ENCODE results near the gene SPTSSB. TPM values are rescaled to one million over a fixed set of nuclear protein-coding genes. Genes with fewer than 3 reads are reported as not detected.

Gene SPTSSB
- total RNA-seq, 1 donor from 2014 or later: 3.9 TPM

- no peaks in the 10 kb centered on the region for H3K36me3 ChIP-seq (ENCODE audit: control insufficient read depth, insufficient read depth, low read length)
- no peak for TF ChIP-seq CTCF (IDR thresholded peaks at IDR 0.05; ENCODE audit: insufficient read depth, low read length, severe bottlenecking)
- peak; percentile 80 for DNase-seq (ENCODE audit: low read depth)
- no peak for FAIRE-seq
- no peaks in the 10 kb centered on the region for H3K27me3 ChIP-seq (ENCODE audit: control insufficient read depth, insufficient read depth, low read length)
- H3K4me3 ChIP-seq (ENCODE audit: low read depth, low read length): no peak overlapping the region
These were observed 20.0 kb downstream of the SPTSSB start for GRCh38 chr3:161351330-161351729.

GRCh38 chr3:161350916-161351315 lies 20.4 kb downstream of the SPTSSB start:
- no peaks in the 10 kb centered on the region for H3K27me3 ChIP-seq (ENCODE audit: control insufficient read depth, insufficient read depth, low read length)
- no peak for TF ChIP-seq CTCF (IDR thresholded peaks at IDR 0.05; ENCODE audit: insufficient read depth, low read length, severe bottlenecking)
- H3K4me3 ChIP-seq (ENCODE audit: low read depth, low read length): no peak overlapping the region
- no peak for DNase-seq (ENCODE audit: low read depth)
- H3K36me3 ChIP-seq (ENCODE audit: control insufficient read depth, insufficient read depth, low read length): no peaks in the 10 kb centered on the region
- no peak for FAIRE-seq

GRCh38 chr3:161349529-161350312 lies 21.6 kb downstream of the SPTSSB start:
- FAIRE-seq (no peak), DNase-seq (ENCODE audit: low read depth) (peak; percentile 100)
- TF ChIP-seq CTCF (IDR thresholded peaks at IDR 0.05; ENCODE audit: insufficient read depth, low read length, severe bottlenecking): no peak
- no peaks in the 10 kb centered on the region for H3K36me3 ChIP-seq (ENCODE audit: control insufficient read depth, insufficient read depth, low read length)
- no peaks in the 10 kb centered on the region for H3K27me3 ChIP-seq (ENCODE audit: control insufficient read depth, insufficient read depth, low read length)
- no peak overlapping the region for H3K4me3 ChIP-seq (ENCODE audit: low read depth, low read length)

- H3K27me3 ChIP-seq (ENCODE audit: control insufficient read depth, insufficient read depth, low read length): no peaks in the 10 kb centered on the region
- no peak overlapping the region for H3K4me3 ChIP-seq (ENCODE audit: low read depth, low read length)
- no peaks in the 10 kb centered on the region for H3K36me3 ChIP-seq (ENCODE audit: control insufficient read depth, insufficient read depth, low read length)
- no peak for FAIRE-seq
- no peak for TF ChIP-seq CTCF (IDR thresholded peaks at IDR 0.05; ENCODE audit: insufficient read depth, low read length, severe bottlenecking)
- peak; percentile 79 for DNase-seq (ENCODE audit: low read depth)
These were observed 22.4 kb downstream of the SPTSSB start for GRCh38 chr3:161348796-161349400.

GRCh38 chr3:161347726-161348125 lies 23.6 kb downstream of the SPTSSB start:
- TF ChIP-seq CTCF (IDR thresholded peaks at IDR 0.05; ENCODE audit: insufficient read depth, low read length, severe bottlenecking): no peak
- no peak overlapping the region for H3K4me3 ChIP-seq (ENCODE audit: low read depth, low read length)
- no peaks in the 10 kb centered on the region for H3K27me3 ChIP-seq (ENCODE audit: control insufficient read depth, insufficient read depth, low read length)
- H3K36me3 ChIP-seq (ENCODE audit: control insufficient read depth, insufficient read depth, low read length): no peaks in the 10 kb centered on the region
- FAIRE-seq (no peak), DNase-seq (ENCODE audit: low read depth) (no peak)
